ENCODE results near the gene PARP4. TPM values are rescaled to one million over a fixed set of nuclear protein-coding genes. Genes with fewer than 3 reads are reported as not detected.
"Not testable (repeated sequence)": the region's sequence is repeated elsewhere in the genome, so short reads cannot be mapped to it uniquely, and the experiment has no call there.

The PARP4 gene
- total RNA-seq, 1 donor from 2014 or later = 58.8 TPM

GRCh38 chr13:24371273-24371672 lies 141.3 kb downstream of the PARP4 start:
- H3K27me3 Mint-ChIP-seq (ENCODE audit: low read depth); H3K9me3 Mint-ChIP-seq; DNase-seq (ENCODE audit: low spot score); H3K4me1 Mint-ChIP-seq (ENCODE audit: low read depth); H3K4me3 Mint-ChIP-seq (ENCODE audit: low read depth); H3K27ac Mint-ChIP-seq; H3K36me3 Mint-ChIP-seq (ENCODE audit: low read depth); intact Hi-C loops (cut with micrococcal nuclease): not testable (repeated sequence)

Other genes with a start within 250 kb of the PARP4 start
- gene C1QTNF9, start 203.2 kb downstream of the PARP4 start, total RNA-seq = not detected in 2 replicates
- gene ATP12A, start 167.6 kb upstream of the PARP4 start, total RNA-seq = 1.1 TPM in 2 replicates